Right forelimb (tissue), 1 donor: ENCODE measurements around the gene TPRA1.

ENCODE experiments used
- DNase-seq: peaks from one replicate; pipeline ENCODE4 v3.0.0-alpha.2; 2018

TPRA1 gene

DNA sequence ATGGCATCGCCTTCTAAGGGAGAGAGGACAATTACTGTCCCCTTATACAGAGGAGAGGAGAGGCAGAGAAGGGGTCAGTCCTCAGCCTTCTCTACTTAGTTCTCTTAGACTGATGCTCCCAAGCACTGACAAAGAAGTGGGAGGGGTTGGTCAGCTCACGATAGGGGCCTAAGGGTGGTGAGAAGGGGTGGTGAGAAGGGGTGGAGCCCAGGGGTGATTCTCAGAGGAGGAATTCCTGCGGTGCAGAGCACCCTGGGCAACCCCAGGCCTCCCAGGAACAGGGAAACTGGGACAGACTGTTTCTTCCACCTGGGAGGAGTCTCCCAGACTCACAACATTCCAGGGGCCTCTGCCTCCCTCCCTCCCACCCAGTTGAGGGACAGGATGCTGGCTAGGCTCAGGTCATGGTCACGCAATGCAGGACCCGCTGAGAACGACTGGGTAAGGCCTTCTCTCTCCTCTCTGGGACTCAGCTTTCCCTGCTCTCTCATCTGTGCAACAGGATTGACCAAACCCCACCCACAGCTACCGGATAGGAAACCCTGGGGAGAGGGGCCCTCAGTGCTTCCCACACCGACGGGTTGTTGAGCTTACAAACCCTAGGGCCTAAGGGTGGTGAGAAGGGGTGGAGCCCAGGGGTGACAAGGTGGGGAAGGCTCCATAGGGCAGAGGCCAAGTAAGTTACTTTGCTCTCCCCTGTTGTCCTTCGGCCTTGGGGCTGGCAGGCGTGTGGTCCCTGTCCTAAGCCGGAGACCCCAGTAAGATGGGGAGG lies 1.5 kb downstream of the TPRA1 start:
- DNase-seq, result no peak

- no peak for DNase-seq
These were observed 2.7 kb downstream of the TPRA1 start for GRCh38 chr3:127587876-127588275.

GRCh38 chr3:127585813-127586413 lies 4.6 kb downstream of the TPRA1 start:
- no peak for DNase-seq

GRCh38 chr3:127585163-127585812 lies 5.2 kb downstream of the TPRA1 start:
- DNase-seq, result no peak

DNA sequence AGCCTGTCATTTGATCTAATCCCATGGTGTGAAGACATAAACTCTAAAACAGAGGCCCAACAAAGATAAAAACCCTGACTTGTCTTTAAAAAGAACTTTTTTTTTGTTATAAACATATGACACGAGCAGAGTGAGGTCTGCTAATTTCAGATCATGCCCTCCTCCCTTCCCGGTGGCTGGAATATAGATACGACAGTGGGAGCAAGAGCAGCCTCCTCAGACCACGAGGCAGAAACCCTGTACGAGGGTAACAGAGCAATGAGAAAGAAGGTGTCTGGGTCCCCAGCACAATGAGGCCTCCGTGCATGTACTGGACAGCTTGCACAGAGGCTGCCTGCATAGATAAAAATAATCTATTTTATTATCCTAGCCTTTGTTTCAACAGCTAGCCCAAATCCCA lies 5.8 kb downstream of the TPRA1 start:
- DNase-seq, result no peak

DNA sequence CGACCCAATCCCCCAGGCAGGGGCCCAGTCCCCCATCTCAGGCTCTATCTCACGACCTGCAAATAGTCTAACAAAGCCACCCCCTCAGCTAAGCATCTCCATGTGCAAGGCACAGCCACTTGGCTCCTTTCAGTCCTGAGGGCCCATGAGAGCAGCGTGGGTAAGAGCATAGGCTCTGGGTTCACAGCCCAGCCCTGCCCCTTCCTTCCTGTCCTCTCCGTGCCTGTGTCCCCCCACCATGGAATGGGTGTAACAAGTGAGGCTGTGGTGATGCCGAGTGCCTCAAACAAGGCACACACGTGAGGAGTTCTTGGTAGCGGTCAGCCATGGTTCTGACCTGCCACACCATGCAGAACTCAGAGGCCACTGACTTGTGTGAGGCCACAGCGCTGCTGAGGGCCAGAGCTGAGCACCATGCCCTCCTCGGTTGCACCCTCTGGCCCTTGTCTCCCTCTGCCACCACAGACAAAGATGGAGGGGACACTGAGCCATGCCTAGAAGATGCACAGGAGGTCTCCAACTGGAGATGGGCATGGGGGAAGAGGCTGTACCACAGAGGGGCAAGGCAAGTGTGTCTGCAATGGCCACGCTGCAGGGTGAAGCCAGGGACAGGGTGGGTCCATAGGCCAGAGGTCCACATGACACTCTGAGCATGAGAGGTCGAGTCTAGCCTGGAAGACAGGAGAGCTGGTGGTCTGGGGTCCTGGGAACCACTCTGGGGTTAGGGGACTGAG lies 10.0 kb downstream of the TPRA1 start:
- DNase-seq, result no peak

DNA sequence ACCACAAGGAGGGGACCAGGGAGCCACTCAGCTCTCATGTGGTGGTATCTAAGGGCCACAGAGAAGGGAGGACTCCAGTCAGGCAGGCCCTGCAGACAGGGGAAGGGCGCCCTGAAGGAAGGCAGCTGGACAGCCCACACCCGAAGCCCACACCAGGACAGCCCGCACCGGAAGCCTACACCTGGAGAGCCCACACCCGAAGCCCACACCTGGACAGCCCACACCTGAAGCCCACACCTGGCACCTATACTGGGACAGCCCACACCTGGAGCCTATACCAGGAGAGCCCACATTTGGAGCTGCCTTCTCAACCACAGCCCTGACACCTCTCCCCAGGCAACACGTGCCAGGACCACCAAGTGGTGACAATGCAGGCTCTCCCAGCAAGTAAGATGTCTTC lies 11.7 kb downstream of the TPRA1 start:
- no peak for DNase-seq

DNA sequence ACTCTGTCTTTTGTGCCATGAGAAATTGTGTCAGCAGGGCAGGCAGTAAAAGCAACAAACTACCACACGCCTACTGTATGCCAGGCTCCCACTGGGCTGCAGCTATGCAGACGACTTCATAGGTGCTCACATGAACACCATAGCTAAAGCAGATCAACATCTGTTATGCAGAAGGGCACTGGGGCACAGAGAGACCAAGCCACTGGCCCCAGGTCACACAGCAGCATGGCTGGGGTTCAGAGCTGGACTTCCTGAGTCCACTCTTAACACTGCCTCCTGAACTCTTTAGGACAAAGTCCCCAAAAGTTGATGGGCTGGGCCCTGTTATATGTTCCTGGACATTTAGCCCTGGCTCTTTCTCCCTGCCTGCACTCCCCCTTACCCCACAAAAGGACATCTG lies 12.4 kb downstream of the TPRA1 start:
- no peak for DNase-seq

DNA sequence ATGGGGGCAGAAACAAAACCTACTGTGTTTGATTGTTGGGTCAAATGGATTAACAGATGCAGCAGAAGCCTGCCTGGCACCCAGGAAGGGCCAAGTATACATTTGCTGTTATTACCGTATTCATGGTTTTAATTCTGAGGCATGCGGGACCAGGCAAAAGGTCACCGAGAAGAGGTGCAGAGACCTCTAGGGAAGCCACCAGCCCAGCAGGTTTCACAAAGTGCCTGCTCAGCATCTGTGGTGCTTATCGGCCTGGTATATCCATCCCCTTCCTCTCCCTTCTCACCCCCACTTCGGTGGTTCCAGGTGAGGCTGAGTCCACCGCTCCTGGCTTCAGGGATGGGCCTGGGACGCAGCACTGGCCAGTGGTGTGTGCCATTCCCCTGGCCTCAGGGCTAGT lies 13.1 kb downstream of the TPRA1 start:
- no peak for DNase-seq

DNA sequence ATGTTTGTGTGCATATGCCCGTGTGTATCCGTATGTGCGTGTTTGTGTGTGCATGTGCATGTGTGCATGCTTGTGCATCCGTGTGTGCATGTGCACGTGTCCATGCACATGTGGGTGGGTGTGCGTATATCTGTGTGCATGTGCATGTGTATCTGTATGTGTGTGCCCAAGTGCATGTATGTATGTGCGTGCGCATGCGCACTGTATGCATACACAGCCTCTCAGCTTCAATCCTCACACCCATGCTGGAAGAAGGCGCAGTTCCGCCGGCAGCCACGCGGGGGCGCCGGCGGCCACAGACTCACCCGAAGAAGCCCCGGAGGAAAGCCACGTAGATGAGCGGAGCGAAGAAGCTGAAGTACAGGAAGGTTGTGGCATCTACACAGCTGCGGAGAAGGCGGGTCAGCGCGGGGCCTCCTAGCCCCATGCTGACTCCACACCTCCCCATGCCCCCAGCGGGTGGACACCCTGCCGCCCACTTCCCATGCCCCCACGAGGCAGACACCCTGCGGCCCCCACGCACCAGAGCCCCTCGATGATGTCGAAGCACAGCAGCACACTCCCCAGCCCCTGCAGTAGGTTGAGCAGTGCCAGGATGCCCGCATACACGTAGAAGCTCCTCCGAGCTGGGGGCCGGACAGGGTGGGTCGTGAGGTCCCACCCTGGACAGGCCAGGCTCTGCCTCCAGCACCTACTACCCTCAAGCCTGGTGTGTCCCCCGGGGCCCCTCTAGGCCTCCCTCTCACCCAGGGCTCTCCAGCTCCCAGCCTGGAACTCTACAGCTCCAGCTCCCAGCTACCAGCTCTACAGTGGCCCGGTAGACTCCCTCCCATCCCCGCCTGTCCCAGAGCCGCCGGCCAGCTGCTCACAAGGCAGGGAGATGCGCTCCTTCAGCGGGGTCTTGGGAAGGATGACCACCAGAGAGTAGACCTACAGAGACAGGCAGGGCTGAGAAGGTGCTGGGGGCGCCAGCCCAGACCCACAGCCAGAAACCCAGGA lies 15.4 kb downstream of the TPRA1 start:
- peak; percentile 94 for DNase-seq

DNA sequence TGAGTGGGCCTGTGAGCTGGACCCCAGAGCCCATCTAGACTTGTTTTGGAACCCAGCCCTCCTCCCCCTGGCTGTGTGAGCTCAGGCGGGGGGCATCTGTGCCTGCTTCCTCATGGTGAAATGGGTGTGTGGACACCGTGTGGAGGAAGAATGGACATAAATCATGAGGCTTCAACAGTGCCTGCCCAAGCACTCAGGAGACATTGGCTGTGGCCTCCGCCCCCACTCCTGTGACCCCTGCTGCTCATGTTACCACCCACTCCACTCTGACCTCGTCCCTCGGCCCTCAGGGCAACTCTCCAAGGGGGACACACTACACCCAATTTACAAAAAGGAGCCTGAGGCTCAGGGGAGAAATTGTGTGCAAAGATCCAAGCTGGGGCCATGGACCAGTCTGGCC lies 16.6 kb downstream of the TPRA1 start:
- no peak for DNase-seq

DNA sequence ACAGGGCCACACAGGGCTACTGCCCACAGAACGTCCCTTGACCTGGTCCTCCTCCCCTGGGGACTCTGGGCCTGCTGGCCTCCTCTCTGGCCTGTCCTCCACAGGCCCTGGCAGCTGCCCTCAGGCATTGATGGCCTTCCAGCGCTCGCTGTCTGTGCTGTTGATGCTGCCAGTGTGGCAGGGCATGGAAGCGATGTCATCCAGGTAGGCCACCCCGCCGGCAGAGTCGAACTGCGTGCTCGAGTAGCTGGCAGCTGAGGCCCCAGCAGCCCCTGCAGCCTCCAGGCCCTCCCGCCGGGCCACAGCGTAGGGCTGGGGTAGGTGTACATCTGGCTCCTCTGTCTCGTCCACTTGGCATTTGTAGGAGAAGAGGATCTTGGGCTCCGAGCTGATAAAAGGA lies 17.1 kb downstream of the TPRA1 start:
- no peak for DNase-seq

- no peak for DNase-seq
These were observed 17.8 kb downstream of the TPRA1 start for GRCh38 chr3:127572735-127573134.

DNA sequence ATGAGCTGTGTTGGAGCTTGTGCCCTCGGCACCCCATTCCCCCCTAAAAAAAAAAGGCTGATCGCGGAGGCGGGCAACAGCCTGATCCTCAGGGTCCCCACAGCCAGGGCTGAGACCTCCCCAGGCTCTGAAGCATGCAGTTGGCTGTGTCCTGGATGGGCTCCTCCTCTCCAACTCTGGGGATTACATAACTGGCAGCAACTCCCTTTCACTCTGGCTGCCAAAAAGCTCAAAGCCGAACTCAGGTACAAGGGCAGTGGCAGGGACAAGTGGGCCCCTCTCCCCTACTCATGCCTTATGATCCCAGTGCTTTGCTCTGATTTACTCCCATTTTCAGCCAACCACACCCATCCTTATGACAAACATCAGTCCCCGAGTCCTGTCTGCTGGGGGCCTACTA lies 18.3 kb downstream of the TPRA1 start:
- DNase-seq, result no peak

DNA sequence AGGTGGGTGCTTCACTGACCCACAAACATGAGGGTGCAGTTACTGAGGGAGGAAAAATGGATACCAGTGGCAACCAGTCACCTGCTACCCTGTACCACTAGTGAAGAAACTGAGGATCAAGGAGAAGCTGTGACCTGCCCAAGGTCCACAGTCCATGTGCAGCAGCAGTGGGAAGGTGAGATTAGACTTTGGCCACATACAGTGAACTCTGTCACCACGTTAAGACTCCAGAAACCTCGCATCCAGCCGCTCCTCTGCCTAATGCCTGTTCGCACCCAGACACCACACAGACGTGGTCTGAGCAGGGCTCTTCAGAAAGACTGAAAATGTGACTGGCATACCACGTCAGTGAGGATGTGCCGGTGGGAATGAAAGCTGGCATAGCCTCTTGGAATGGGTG lies 20.0 kb downstream of the TPRA1 start:
- no peak for DNase-seq

- no peak for DNase-seq
These were observed 21.4 kb downstream of the TPRA1 start for GRCh38 chr3:127569160-127569559.

DNA sequence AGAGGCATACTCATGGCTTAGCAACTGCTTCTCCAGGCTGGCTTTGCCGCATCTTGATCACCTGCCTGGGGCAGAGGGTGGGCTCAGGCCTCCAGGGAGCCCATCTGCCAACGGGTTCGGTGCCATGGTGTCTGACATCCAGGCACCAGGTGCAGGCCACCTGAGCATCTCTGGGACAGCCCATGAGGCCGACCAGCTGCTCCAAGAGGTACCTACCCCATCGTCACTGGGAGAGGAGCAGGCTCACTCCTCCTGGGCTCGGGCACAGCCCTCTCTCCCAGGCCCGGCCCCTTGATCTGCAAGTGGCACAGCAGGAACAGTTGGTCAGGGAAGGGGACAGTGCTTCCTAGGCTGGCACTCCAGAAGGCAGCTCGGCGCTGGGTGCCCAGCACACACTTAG lies 21.9 kb downstream of the TPRA1 start:
- no peak for DNase-seq

- no peak for DNase-seq
These were observed 23.7 kb downstream of the TPRA1 start for GRCh38 chr3:127566833-127567232.

- DNase-seq, result no peak
These were observed 24.8 kb downstream of the TPRA1 start for GRCh38 chr3:127565711-127566110.

GRCh38 chr3:127560051-127560787 lies 30.3 kb downstream of the TPRA1 start:
- no peak for DNase-seq

DNA sequence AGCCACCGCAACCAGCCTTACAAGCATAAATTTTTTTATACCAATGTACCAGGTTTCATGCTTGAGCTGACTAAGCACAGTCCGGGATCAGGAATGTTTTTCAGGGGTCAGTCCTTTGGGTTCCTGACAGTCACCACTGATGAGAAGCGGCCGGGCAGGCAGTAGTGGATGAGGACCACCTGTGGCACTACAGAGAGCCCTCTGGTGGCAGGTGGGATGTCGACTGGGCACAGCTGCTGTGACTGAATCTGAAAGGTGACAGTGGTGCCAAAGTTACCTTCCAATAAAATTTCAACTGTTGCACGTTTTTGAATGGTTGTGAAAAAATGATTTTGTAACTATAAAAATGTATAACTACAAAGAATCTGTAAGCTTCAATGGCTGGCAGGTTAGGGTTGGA lies 34.0 kb downstream of the TPRA1 start:
- no peak for DNase-seq

DNA sequence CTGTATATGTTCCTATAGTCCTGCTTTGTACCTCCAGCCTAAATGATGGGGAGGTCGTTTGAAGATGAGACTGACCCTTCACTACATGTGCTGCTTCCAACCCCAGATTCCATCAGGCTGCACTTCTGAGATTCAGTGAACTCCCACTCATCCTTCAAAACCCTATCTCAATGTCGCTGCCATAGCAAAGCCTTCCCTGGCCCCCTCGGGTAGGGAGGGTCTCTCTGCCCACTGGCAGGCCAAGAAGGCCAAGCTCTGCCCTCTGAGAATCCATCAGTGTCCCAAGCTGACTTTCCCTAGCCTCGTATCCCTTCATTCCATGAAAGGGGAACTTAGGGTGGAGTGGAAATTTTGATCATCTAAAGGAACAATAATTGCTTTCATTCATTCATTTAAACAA lies 35.4 kb downstream of the TPRA1 start:
- no peak for DNase-seq
